GM12878 (cell line): ENCODE results near the gene MIEN1. TPM values are rescaled to one million over a fixed set of nuclear protein-coding genes. Genes with fewer than 3 reads are reported as not detected.
A peak's percentile ranks its signal among the peaks of the same experiment; 100 is the strongest.

Source experiments
- ATAC-seq: fragments of 200-7000 bp; cut with Tn5 transposase; 3 replicates; pipeline ENCODE4 v1.9.1; 2020; ENCODE audit warnings: mild to moderate bottlenecking, moderate library complexity
- BruUV-seq: library from RNA; stranded (reverse); fragments of 400-500 nt; replicated peaks from 2 replicates; lab custom pipeline; 2021; lab: Mats Ljungman, UMichigan
- CTCF ChIA-PET: fragments of 300-600 bp; sonication (Branson Sonifier 250); formaldehyde crosslinking; extraction: SDS; loops from one replicate; lab custom pipeline; 2021; ENCODE audit warnings: inconsistent platforms; lab: Yijun Ruan, JAX
- POLR2A ChIA-PET: fragments of 350-600 bp; formaldehyde crosslinking; extraction: SDS; loops from one replicate; lab custom pipeline; 2021; ENCODE audit warnings: inconsistent platforms; lab: Charles Lee
- RAD21 ChIA-PET: fragments of 300-600 bp; sonication (Branson Sonifier 250); formaldehyde crosslinking; loops from one replicate; lab custom pipeline; 2023; ENCODE audit warnings: antibody characterized with exemption; ENCODE audit not compliant: unreplicated experiment; lab: Charles Lee
- SMC1A ChIA-PET: fragments of 300-600 bp; sonication (Branson Sonifier 250); formaldehyde crosslinking; loops from one replicate; lab custom pipeline; 2023; ENCODE audit not compliant: unreplicated experiment, uncharacterized antibody; lab: Charles Lee
- DNase-seq: peaks from one replicate; pipeline ENCODE4 v3.0.0-alpha.2; 2011; ENCODE audit warnings: low read depth, low spot score
- FAIRE-seq: peaks from 3 replicates; lab custom pipeline; 2011; peaks lifted over from hg19 to GRCh38; lab: Jason Lieb, UNC
- H2AFZ ChIP-seq: 2 replicates; pipeline ENCODE4 v1.6.0; 2011; ENCODE audit warnings: low read depth, low read length, control low read depth; ENCODE audit not compliant: control insufficient read depth
- H3K27ac ChIP-seq: 2 replicates; pipeline ENCODE4 v1.5.1; 2011; ENCODE audit warnings: control low read depth; ENCODE audit not compliant: control insufficient read depth, insufficient read depth
- H3K27me3 ChIP-seq, 2 experiments: replicated peaks in 1 of 2; 2 replicates each; pipeline versions ENCODE4 v1.6.0 to v1.6.1; 2011; ENCODE audit warnings: low read length in 1 of 2; ENCODE audit not compliant: control insufficient read depth in 2 of 2, insufficient read depth in 2 of 2
- H3K36me3 ChIP-seq, 2 experiments: 2 replicates each; pipeline ENCODE4 v1.5.1; 2011; ENCODE audit warnings: low read length in 1 of 2; ENCODE audit not compliant: control insufficient read depth in 2 of 2, insufficient read depth in 2 of 2
- H3K4me1 ChIP-seq: 2 replicates; pipeline ENCODE4 v1.6.1; 2011; ENCODE audit warnings: mild to moderate bottlenecking, low read length, moderate library complexity, mixed read lengths; ENCODE audit not compliant: control insufficient read depth, insufficient read depth
- H3K4me2 ChIP-seq: 2 replicates; pipeline ENCODE4 v1.6.0; 2011; ENCODE audit warnings: control low read depth; ENCODE audit not compliant: control insufficient read depth, insufficient read depth
- H3K4me3 ChIP-seq: fragments of 200-600 bp; sonication (generic); 2 replicates; pipeline ENCODE4 v1.5.1; 2016
- H3K79me2 ChIP-seq: 2 replicates; pipeline ENCODE4 v1.6.0; 2011; ENCODE audit warnings: low read length; ENCODE audit not compliant: control insufficient read depth, insufficient read depth
- H3K9ac ChIP-seq: 2 replicates; pipeline ENCODE4 v1.8.0; 2011; ENCODE audit warnings: low read length, control low read depth, mixed read lengths; ENCODE audit not compliant: control insufficient read depth, insufficient read depth
- H3K9me3 ChIP-seq: replicated peaks from 3 replicates; pipeline ENCODE4 v1.5.1; 2011; ENCODE audit warnings: mild to moderate bottlenecking, low read length; ENCODE audit not compliant: control insufficient read depth, insufficient read depth
- H4K20me1 ChIP-seq: 2 replicates; pipeline ENCODE4 v1.6.0; 2011; ENCODE audit not compliant: control insufficient read depth, insufficient read depth
- ATF2 ChIP-seq: IDR thresholded peaks from 2 replicates; pipeline ENCODE4 v1.6.1; 2012; ENCODE audit warnings: low read length, inconsistent platforms
- ATF7 ChIP-seq: fragments of 450-650 bp; IDR thresholded peaks from 2 replicates; pipeline ENCODE4 v1.6.1; 2016; ENCODE audit warnings: low read depth, mild to moderate bottlenecking
- E2F8 ChIP-seq: fragments of 450-650 bp; IDR thresholded peaks from 2 replicates; pipeline ENCODE4 v1.6.1; 2018; ENCODE audit warnings: mild to moderate bottlenecking, low read depth, moderate library complexity; ENCODE audit not compliant: partially characterized antibody
- KLF5 ChIP-seq: fragments of 450-650 bp; IDR thresholded peaks from 2 replicates; pipeline ENCODE4 v1.6.1; 2014; ENCODE audit warnings: mild to moderate bottlenecking; ENCODE audit not compliant: partially characterized antibody
- LARP7 ChIP-seq: fragments of 450-650 bp; IDR thresholded peaks from 2 replicates; pipeline ENCODE4 v1.6.1; 2017; ENCODE audit warnings: mild to moderate bottlenecking
- MYC ChIP-seq: IDR thresholded peaks from 2 replicates; pipeline ENCODE4 v1.6.1; 2011; ENCODE audit warnings: mild to moderate bottlenecking, low read length, moderate library complexity, inconsistent platforms; ENCODE audit not compliant: insufficient read depth, insufficient replicate concordance, insufficient read length, severe bottlenecking
- POLR2A ChIP-seq: IDR thresholded peaks from 2 replicates; pipeline ENCODE4 v1.6.1; 2011; ENCODE audit warnings: low read depth, mild to moderate bottlenecking, low read length
- SMC3 ChIP-seq: IDR thresholded peaks from 2 replicates; pipeline ENCODE4 v1.6.1; 2011; ENCODE audit warnings: low read length, improper control_type of control experiment, borderline replicate concordance
- SREBF1 ChIP-seq: IDR thresholded peaks from 2 replicates; pipeline ENCODE4 v1.6.1; 2012; ENCODE audit warnings: mild to moderate bottlenecking, low read length
- SRF ChIP-seq, 2 experiments: IDR thresholded peaks; 2 replicates each; pipeline ENCODE4 v1.6.1; 2011; ENCODE audit warnings: low read depth in 2 of 2, low read length in 2 of 2, mild to moderate bottlenecking in 1 of 2, moderate library complexity in 1 of 2
- WGBS: methylation state at CpG from one replicate; pipeline ENCODE4 v1.1.6; 2016; ENCODE audit warnings: low lambda C conversion rate; ENCODE audit not compliant: insufficient replicate concordance, insufficient coverage; ENCODE audit errors: missing lambda C conversion rate; 5-methylcytosine and 5-hydroxymethylcytosine counted together
- in situ Hi-C: fragments of 300-500 bp; cut with MboI; formaldehyde crosslinking; loops from 9 replicates; pipeline ENCODE4 v1.14.3; 2018; ENCODE audit warnings: mixed read lengths
- intact Hi-C: fragments of 100-400 bp; cut with micrococcal nuclease; formaldehyde crosslinking; loops from one replicate; pipeline ENCODE4 v1.14.2; 2022; ENCODE audit not compliant: unreplicated experiment
- polyA plus RNA-seq, 11 experiments: library from polyadenylated mRNA; depleted of rRNA in 4 of 11; unstranded in 6 of 11; stranded (reverse) in 5 of 11; fragments of >200 nt; fragmentation: Nextera tagmentation in 4 of 11; fragmentation: Illumina TruSeq in 1 of 11; extraction: Ambion mirVana in 4 of 11; extraction: Trizol in 1 of 11; gene quantifications; 1 replicate in 1 of 11; 2 replicates in 10 of 11; pipeline versions ENCODE4 v1.2.1 to v1.2.3, GENCODE V29; 2011 to 2016; ENCODE audit warnings: inconsistent platforms in 2 of 11, missing spikeins in 2 of 11, low read depth in 1 of 11
- total RNA-seq, 4 experiments: library from RNA; depleted of rRNA in 3 of 4; stranded (reverse); fragments of >200 nt in 3 of 4; fragmentation: Illumina TruSeq in 1 of 4; extraction: Trizol in 1 of 4; gene quantifications; 2 replicates each; pipeline versions ENCODE4 v1.2.1 to v1.2.3, GENCODE V29; 2013 to 2021
- TF ChIP-seq, protein P1 (sequence below), 3 experiments: IDR thresholded peaks in 2 of 3; conservative IDR thresholded peaks in 1 of 3; 2 replicates each; pipeline ENCODE4 v1.5.1; 2011; ENCODE audit warnings: low read depth in 3 of 3, low read length in 3 of 3, mild to moderate bottlenecking in 3 of 3, control low read depth in 2 of 3, moderate library complexity in 2 of 3, inconsistent platforms in 1 of 3, mixed read lengths in 1 of 3; ENCODE audit not compliant: control insufficient read depth in 2 of 3, insufficient read depth in 1 of 3; ENCODE audit errors: extremely low read depth in 1 of 3
- TF ChIP-seq, protein P2 (sequence below): IDR thresholded peaks from 2 replicates; pipeline ENCODE4 v1.6.1; 2012; ENCODE audit warnings: mild to moderate bottlenecking, low read depth, low read length

MIEN1 gene
- total and polyA plus RNA-seq, 10 of the 15 experiments (the other 5 are each of a cell fraction or from before 2014, with no cell fraction given), result 24.9 to 89.1 (median 47.7) TPM

- H3K27ac ChIP-seq, result no peak overlapping the region
- peaks cover 10% of the 10 kb centered on the region for H3K4me1 ChIP-seq
- ATAC-seq (peak; percentile 86), FAIRE-seq (peak; percentile 38), DNase-seq (no peak)
- CTCF ChIA-PET, result no interaction called here
- WGBS, result 8% methylated on average over 12 of the region's 13 CpGs
- peak overlapping the region; percentile 41; the same call in 1 of the 2 replicates for H3K4me3 ChIP-seq
- peak overlapping the region; percentile 6; the same call in 1 of the 2 replicates for H2AFZ ChIP-seq
- POLR2A ChIA-PET, result no interaction called here
- H3K9ac ChIP-seq, result no peak overlapping the region
- RAD21 ChIA-PET, result no interaction called here
- peak overlapping the region; percentile 62; the same call in 1 of the 2 replicates for H3K4me2 ChIP-seq
- no peaks in the 10 kb centered on the region for H4K20me1 ChIP-seq
- H3K79me2 ChIP-seq, result no peaks in the 10 kb centered on the region
- SMC1A ChIA-PET, result no interaction called here
- BruUV-seq, result no TSS peak
- in situ Hi-C loops, result no loop called here
- H3K36me3 ChIP-seq, result no peaks in the 10 kb centered on the region
- no peaks in the 10 kb centered on the region for H3K9me3 ChIP-seq
- H3K27me3 ChIP-seq, result peaks cover 0 to 2% of the 10 kb centered on the region in 2 experiments; a peak in 2 of 4 replicates
- intact Hi-C loops, result no loop called here
- TF ChIP-seq E2F8 (no peak), SREBF1 (no peak), SMC3 (no peak), ATF7 (no peak), ATF2 (no peak), SRF (IDR thresholded peaks at IDR 0.05; ENCODE audit: low read depth in 2 of 2, low read length in 2 of 2) (no peak), MYC (no peak), LARP7 (no peak), POLR2A (no peak), KLF5 (no peak)
- TF ChIP-seq, protein P1, sequence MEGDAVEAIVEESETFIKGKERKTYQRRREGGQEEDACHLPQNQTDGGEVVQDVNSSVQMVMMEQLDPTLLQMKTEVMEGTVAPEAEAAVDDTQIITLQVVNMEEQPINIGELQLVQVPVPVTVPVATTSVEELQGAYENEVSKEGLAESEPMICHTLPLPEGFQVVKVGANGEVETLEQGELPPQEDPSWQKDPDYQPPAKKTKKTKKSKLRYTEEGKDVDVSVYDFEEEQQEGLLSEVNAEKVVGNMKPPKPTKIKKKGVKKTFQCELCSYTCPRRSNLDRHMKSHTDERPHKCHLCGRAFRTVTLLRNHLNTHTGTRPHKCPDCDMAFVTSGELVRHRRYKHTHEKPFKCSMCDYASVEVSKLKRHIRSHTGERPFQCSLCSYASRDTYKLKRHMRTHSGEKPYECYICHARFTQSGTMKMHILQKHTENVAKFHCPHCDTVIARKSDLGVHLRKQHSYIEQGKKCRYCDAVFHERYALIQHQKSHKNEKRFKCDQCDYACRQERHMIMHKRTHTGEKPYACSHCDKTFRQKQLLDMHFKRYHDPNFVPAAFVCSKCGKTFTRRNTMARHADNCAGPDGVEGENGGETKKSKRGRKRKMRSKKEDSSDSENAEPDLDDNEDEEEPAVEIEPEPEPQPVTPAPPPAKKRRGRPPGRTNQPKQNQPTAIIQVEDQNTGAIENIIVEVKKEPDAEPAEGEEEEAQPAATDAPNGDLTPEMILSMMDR (IDR thresholded peaks at IDR 0.05 in 2 of 3, conservative IDR thresholded peaks at IDR 0.05 in 1 of 3; ENCODE audit: control insufficient read depth in 2 of 3, extremely low read depth in 1 of 3, insufficient read depth in 1 of 3, low read depth in 3 of 3, low read length in 3 of 3), result no peak
- TF ChIP-seq, protein P2, sequence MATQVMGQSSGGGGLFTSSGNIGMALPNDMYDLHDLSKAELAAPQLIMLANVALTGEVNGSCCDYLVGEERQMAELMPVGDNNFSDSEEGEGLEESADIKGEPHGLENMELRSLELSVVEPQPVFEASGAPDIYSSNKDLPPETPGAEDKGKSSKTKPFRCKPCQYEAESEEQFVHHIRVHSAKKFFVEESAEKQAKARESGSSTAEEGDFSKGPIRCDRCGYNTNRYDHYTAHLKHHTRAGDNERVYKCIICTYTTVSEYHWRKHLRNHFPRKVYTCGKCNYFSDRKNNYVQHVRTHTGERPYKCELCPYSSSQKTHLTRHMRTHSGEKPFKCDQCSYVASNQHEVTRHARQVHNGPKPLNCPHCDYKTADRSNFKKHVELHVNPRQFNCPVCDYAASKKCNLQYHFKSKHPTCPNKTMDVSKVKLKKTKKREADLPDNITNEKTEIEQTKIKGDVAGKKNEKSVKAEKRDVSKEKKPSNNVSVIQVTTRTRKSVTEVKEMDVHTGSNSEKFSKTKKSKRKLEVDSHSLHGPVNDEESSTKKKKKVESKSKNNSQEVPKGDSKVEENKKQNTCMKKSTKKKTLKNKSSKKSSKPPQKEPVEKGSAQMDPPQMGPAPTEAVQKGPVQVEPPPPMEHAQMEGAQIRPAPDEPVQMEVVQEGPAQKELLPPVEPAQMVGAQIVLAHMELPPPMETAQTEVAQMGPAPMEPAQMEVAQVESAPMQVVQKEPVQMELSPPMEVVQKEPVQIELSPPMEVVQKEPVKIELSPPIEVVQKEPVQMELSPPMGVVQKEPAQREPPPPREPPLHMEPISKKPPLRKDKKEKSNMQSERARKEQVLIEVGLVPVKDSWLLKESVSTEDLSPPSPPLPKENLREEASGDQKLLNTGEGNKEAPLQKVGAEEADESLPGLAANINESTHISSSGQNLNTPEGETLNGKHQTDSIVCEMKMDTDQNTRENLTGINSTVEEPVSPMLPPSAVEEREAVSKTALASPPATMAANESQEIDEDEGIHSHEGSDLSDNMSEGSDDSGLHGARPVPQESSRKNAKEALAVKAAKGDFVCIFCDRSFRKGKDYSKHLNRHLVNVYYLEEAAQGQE, result no peak
These were observed 8.2 kb upstream of the MIEN1 start for GRCh38 chr17:39738568-39738901.
